Measurements from ENCODE around the gene MACF1.
A peak's percentile ranks its signal among the peaks of the same experiment; 100 is the strongest.
"Not testable (repeated sequence)": the region's sequence is repeated elsewhere in the genome, so short reads cannot be mapped to it uniquely, and the experiment has no call there.

MACF1 gene

DNA sequence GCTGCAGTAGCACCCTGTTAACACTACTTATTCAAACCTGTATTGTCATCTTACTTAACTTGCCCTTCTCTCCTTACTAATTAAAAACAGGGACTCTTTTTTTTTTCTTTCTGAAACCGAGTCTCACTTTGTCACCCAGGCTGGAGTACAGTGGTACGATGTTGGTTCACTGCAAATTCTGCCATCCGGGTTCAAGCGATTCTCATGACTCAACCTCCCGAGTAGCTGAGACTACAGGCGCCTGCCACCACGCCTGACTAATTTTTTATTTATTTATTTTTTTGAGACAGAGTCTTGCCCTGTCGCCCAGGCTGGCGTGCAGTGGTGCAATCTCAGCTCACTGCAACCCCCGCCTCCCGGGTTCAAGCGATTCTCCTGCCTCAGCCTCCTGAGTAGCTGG lies 3.9 kb downstream of the MACF1 start:
- not testable (repeated sequence) for DNase-seq (ENCODE audit: extremely low read depth in 1 of 2, low read depth in 1 of 2)

DNA sequence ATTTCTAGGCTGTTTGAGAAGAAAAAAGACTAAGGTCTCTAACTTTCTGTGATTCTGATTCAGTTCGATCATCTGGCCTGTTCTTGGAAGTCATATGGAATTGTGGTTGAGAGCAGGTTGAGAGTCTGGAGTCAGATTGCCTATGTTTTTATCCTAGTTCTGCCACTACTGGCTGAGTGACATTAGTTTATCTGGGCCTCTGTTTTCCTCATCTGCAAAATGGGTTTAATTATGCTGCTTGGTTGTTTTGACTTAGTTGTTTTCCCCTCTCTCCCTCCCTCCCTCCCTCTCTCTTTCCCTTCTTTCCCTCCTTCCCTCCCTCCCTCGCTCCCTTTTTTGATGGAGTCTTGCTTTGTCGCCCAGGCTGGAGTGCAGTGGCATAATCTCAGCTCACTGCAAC lies 6.2 kb downstream of the MACF1 start:
- DNase-seq (ENCODE audit: extremely low read depth in 1 of 2, low read depth in 1 of 2) = no peak

DNA sequence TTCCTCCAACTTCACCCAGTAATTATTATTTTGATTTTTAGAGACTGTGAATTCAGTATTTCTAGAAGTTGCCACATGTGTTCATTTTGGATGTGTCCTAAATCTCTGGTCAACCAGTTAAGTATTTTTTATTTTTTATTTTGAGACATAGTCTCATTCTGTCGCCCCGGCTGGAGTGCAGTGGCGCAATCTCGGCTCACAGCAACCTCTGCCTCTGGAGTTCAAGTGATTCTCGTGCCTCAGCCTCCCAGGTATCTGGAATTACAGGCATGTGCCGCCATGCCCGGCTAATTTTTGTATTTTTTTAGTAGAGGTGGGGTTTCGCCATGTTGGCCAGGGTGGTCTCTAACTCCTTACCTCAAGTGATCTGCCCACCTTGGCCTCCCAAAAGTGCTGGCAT lies 8.0 kb downstream of the MACF1 start:
- DNase-seq (ENCODE audit: extremely low read depth in 1 of 2, low read depth in 1 of 2) = no peak

DNA sequence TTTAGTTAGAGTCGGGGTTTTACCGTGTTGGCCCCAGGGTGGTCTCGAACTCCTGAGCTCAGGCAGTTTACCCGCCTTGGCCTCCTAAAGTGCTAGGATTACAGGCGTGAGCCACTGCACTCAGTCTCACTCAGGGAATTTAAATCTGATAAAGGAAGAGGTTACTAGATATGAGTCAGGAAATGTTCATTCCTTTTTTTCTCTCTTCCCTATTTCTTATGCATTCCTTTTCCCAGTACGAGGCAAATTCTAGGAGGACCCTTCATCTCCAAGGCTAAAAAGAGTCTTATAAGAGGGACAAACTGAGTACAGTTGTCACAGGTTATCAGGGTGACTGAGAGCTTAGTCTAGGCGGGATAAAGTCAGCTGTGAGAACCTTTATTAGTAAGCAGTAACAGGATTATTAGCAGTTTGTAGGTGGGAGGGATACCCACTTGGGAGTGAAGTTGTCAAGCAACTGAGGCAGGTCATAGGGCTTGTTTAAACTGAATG lies 9.1 kb downstream of the MACF1 start:
- DNase-seq (ENCODE audit: extremely low read depth in 1 of 2, low read depth in 1 of 2) = no peak

DNA sequence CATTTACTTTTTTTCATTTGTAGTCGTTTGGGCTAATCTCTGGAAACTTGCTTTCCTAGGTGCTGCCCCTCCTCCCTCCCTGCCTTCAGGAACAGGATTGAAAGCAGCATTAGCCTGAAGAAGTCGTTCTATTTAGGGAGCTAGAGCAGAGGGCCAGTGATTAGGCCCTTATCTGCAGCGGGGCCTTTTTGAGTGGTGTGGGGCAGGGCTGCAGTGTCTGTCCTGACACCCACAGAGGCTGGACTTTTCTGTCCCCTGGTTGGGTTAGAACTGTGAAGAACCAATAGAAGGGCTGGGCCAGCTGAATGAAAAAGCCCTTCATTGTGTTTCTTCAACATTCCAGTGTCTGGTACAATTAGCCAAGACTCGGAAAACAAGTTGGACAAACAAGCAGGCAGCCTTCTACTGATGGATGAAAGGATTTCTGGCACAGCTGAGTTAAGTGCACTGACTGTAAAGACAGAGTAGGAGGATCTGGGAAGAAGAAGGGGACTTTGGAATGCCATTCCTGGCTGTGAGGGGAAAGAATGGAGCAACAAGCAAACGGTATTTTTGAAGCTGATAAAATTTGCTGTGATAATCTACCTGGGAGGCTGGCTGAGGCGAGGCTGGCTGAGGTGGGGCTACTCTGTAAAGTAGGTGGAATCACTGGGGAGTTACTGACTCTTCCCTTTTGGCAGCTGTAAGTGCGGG lies 9.7 kb downstream of the MACF1 start:
- DNase-seq (ENCODE audit: extremely low read depth in 1 of 2, low read depth in 1 of 2) = no peak

DNA sequence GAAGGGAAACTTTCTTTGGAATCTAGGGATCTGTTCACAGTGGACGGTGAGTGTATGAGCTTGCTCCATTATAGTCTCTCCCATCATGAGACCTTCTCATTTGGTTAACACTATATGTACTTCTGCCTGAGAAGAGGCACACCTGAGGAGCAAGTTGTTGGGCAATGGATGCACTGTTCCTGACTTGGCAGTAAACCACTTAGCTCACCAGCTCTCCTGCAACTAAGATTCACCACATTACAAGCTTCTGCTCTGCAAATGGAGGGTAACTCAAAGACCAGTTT lies 10.2 kb downstream of the MACF1 start:
- DNase-seq (ENCODE audit: extremely low read depth in 1 of 2, low read depth in 1 of 2) = no peak

DNA sequence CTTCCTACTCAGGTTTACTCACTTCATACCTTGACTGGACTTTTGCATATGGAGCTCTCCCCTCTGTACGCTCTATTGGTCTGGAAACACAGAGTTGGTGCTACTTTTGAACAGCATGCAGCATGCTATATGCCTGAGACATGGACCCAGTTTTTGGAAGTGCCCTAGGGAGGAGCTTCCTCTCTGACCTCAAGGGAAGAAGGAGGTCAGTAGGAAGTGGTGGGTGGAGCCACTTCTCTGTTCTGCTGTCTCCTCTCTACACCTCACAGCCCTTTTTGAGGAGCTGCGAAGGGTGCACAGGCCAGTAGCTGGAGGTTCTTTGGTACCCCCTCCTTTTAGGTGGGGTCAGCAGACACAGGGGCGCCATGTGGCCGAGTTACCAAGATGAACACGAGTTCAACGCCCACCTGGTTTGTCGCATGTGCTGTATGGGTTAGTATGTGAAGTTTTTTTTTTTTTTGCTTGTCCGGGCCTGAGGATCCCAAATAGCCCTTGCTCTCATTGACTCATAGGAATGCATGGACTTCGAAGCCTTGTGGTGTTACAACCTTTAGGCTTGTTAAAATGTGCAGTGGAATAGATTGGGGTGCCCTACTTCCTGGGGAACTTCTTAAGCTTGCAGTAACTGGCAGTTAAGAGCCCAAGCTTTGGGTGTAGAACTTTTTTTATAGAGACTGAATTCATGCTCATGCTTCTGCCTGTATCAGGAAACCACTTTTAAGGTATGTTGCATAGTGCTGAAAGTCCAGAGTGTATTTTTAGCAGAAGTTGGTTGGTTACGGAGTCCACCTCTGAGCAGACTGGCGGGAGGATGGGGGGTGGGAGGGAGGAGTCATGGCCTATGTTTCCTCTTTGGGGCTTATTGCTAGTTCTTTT lies 10.7 kb downstream of the MACF1 start:
- DNase-seq (ENCODE audit: extremely low read depth in 1 of 2, low read depth in 1 of 2) = no peak

DNA sequence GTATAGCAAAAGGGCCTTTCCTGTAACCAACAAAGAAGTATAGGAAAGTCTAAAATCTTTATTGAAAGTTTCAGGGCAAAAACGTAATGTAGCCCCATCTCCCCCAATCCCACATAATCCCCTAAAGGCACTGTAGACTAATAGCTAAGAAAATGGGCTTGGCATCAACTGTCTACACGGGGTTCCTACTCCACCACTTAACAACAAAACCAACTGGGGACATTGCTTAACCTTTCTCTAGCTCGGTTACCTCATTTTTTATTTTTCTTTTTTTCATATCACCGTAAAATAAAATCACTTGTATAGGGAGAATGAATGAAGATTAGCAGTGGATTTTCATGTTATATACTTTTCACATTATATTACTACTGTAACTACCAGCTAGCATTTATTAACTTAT lies 12.3 kb downstream of the MACF1 start:
- DNase-seq (ENCODE audit: extremely low read depth in 1 of 2, low read depth in 1 of 2) = no peak

DNA sequence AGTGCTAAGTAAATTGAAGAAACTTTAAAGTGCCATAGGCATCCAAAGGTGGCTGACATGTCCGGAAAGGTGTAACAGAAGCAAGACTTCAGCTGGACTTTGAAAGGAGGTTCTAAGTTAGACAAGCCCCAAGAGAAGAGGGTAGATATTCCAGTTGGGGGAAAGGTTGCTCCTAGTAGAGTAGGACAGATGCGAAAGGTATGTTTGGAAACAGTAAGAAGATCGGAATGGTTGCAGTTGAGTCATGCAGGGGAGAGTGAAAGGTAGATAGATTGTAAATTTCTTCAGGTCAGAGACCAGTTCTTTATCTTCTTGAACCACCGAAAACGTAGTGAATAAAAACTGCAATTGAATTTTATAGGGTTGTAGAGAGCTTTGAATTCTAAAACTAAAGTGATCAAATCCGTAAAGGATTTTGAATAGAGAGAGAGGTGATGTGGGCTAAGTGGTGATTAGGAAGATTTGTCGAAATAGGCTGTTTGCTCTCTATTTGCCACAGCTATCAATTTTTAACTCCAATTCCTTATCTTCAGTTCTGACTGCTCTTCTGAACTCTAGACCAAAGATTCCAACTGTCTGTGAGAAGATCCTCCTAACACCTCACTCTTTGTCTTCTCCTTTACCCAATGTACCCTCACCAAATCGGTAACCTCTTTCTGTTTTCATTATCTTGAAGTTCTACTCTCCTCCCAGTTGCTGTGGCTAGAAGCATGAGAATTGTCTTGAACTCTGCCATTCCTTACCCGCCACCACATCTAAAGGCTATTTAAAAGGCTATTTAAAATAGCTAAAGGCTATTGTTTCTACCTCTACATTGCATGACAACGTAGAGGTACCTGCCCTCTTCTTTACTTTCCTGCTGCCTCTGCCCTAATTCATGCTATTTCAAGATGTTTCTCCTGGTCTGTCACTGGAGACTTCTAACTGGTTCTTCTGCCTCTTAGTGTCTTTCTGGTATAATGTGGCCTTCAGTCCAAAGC lies 16.7 kb downstream of the MACF1 start:
- no peak for DNase-seq (ENCODE audit: extremely low read depth in 1 of 2, low read depth in 1 of 2)

DNA sequence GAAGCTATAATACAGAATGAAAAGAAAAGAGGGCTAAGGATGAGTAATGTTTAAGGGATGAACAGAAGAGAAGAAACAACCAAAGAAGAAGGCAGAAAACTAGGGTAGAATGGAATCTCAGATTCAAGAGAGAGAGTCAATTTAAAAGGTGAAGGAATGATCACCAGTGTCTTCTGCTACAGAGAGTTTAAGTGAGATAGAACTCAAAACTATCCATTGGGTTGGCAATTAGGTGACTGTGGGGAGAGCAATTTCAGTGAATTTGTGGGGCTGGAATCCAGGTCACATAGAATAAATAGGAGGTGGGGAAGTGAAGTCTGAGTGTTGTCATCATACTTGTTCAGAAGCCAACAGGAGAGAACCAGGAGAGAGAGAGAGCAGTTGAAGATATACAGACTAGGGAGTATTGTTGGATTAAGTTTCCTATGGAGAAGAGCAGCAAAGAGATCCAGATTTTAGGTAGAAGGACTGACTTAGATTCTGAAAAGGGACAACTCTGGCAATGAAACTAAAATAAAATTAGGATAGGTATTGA lies 19.9 kb downstream of the MACF1 start:
- DNase-seq (ENCODE audit: extremely low read depth in 1 of 2, low read depth in 1 of 2) = no peak

DNA sequence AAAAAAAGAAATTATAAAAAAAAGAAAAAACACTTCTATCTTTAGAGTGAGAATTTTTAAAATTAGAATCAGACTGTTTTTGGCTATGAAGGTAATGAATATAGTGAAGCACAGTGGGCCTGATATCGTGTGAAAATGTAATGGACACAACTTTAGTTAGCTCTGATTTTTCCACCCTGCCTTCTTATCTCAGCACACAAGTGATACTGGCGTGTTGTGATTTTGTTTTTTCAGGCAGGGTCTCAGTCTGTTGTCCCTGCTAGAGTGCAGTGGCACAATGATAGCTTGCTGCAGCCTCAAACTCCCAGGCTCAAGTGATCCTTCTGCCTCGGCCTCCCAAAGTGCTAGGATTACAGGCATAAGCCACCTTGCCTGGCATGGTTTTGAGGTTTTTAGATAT lies 22.3 kb downstream of the MACF1 start:
- DNase-seq (ENCODE audit: extremely low read depth in 1 of 2, low read depth in 1 of 2) = no peak

DNA sequence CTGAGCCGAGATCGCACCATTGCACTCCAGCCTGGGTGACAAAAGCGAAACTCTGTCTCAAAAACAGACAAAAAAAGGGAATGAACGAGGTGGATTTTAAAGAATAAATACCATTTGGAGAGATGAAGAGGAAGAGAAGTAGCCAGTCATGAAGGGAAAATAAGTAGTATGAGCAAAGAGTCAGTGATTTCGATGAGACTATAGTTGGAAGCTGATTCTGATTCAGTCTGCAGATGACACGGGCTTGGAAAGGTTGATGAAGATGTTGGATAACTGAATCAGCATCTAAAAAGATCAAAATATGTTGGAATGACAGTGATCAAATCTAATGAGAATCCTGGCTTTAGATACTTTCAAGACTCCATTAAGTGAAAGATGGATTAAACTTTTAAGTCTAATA lies 23.8 kb downstream of the MACF1 start:
- DNase-seq (ENCODE audit: extremely low read depth in 1 of 2, low read depth in 1 of 2) = no peak

DNA sequence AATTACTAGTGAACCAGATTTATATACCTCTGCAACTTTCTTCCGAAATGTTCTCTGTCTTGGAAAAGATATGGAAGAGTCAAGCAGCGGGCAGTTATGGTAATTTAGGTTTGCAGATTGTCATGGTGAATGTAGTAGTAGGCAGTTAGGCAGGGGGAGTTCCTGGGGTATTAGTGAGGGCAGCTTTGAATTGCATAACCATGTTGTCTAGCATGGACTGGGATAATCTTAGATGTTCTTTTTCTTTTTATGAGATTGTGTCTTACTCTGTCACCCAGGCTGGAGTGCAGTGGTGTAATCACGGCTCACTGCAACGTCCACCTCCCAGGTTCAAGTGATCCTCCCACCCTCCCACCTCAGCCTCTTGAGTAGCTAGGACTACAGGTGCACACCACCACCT lies 25.0 kb downstream of the MACF1 start:
- no peak for DNase-seq (ENCODE audit: extremely low read depth in 1 of 2, low read depth in 1 of 2)

DNA sequence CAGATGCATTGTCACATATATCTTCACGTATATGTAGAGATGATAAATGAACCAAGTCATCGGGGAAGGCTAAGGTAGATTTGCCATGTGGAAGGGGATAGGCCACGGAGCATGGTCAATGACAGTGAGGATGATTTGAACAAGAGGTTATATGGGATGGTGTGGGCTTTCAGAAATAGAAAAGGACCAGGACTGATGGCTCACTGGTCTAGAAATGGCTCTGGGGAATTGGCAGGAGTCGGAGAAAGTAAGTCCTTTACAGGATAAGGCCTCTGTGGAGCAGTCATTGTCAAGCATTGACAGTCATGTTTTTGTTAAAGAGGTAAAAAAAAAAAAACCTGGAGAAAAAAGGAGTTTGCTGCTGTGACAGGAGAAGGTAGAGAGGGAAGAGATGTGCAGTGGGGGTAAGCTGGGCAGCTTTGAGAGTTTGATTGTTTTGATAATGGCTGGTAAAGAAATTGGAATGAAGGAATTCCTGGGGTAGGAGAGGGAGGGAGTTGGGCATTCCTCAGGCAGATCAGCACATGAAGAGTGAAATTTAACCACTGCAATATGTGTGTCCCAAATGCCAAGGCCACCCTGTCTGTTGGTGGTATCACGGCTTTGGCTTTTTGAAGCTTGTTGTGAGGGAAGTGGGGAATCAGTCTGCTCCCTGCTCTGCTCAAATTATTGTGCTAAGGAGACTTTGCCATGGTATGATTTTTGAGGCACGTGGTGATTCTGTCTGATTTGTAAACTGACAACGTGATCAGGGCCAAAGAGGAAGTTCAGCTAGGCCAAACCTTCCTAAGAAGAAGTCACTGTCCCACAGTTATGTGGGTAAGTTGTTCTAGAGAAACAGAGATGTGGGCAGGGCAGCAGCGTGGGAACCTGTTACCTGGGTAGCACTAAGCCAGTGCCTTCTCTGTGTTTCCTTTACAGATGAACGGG lies 26.0 kb downstream of the MACF1 start:
- DNase-seq (ENCODE audit: extremely low read depth in 1 of 2, low read depth in 1 of 2) = peak in 1 of 2 donors; percentile 7

DNA sequence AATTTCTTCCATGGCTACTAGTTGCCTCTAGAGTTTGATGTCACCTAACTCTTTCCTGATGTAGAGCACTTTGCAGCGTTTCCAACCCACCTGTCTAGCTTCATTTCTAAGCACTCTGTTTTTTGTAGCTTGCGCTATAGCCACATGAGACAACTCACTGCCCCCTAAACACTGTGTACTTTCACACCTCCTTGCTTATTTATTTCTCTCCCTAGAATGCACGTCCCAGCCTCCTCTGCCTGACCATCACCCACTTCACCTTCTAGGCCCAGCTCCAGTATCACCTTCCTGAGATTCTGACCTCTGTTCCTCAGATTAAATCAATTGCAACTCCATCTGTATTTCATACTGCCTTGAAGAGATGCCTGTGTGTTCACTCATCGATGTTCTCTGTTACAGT lies 32.5 kb downstream of the MACF1 start:
- DNase-seq (ENCODE audit: extremely low read depth in 1 of 2, low read depth in 1 of 2) = no peak

DNA sequence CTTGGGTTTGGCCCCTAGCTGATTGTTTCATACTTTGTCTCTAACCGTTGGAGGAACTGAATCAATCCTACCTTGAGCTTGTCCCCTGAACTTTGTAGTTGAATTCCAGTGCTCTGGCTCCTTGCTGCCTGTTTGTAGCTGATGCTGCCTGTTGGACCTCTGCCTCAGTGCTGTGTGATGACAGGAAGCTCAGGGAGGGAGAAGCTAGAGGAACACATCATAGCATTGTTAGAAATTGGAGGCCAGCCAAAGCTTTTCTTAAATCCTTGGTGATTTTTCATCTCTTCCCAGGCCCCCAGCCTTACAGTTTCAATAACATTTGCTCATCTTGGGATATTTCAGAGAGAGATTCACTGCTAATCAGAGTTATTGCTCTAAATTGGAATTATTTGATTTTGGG lies 34.0 kb downstream of the MACF1 start:
- DNase-seq (ENCODE audit: extremely low read depth in 1 of 2, low read depth in 1 of 2) = no peak

DNA sequence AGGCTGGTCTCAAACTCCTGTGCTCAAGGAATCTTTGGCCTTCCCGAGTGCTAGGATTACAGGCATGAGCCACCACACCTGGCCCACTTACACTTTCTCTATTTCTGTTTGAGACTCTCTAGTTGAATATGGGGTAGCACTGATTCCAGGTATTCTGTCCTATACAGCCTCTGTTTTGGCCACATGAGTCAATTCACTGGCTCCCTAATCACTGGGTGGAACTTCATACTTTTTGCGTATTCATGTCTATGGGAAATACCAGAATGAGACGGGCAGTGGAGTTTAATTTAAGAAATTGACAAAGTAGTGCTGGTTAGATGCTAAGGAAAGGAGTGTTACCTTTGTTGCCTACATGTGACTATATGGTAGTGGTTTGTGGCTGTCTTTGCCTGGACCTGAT lies 35.5 kb downstream of the MACF1 start:
- DNase-seq (ENCODE audit: extremely low read depth in 1 of 2, low read depth in 1 of 2) = no peak

DNA sequence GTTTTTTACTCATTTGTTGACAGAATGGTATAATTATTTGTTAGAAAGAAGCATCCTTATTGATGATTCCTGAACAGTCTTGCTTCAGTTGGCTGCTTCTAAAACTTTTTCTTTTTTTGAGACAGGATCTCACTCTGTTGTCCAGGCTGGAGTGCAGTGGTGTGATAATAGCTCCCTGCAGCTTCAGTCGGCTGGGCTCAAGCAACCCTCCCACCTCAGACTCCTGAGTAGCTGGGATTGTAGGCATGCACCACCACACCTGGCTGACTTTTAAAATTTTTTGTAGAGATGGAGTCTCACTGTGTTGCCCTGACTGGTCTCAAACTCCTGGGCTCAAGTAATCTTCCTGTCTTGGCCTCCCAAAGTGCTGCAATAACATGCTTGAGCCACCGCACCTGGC lies 38.8 kb downstream of the MACF1 start:
- DNase-seq (ENCODE audit: extremely low read depth in 1 of 2, low read depth in 1 of 2) = no peak

DNA sequence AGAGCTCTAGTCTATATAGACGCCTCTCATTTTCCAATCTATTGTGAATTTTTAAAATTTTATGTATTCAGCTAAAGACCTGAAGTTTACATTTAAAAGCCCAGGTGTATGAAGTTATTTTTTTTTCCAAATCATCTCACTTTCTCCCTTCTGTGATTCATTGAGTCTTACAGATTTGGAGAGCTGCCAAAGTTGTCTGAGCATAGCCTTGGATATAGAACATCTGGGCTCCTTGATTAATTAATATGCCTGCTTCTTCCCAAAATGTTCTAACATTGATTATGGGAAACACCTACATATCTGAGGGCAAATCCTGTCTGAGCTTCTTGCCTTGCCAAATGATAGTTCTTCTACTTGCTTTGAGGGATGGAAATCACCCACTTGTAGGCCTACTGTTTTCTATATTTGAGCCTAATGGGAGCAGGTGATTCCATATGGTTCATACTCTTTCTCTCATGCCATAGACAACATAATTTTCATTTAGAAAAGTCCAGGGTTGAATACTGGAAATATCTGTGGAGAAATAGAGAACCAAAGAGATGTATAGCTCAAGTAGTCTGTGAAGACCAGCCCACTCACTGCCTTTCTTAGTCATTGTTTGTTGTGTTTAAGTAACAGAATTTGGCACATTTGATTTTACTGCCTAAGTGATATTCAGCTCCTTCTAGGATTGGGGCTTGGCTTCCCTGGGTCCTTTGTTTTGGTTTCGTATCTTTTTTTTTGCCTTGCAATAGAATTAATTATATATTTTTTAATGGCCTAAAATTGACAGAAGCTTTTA lies 46.2 kb downstream of the MACF1 start:
- DNase-seq (ENCODE audit: extremely low read depth in 1 of 2, low read depth in 1 of 2) = no peak
